Calu3 (cell line): Measurements from ENCODE around the gene OBSCN. TPM values are rescaled to one million over a fixed set of nuclear protein-coding genes. Genes with fewer than 3 reads are reported as not detected.

Source experiments
- BruUV-seq: library from RNA; stranded (reverse); fragments of 400-500 nt; replicated peaks from 2 replicates; lab custom pipeline; 2021; lab: Mats Ljungman, UMichigan
- CTCF ChIA-PET: fragments of 300-600 bp; sonication (Branson Sonifier 250); formaldehyde crosslinking; loops from one replicate; lab custom pipeline; 2022; ENCODE audit warnings: antibody characterized with exemption; lab: Charles Lee
- DNase-seq: peaks from one replicate; pipeline ENCODE4 v3.0.0; 2022
- H3K27ac Mint-ChIP-seq: one replicate; pipeline ENCODE4 v1.8.0; 2022; ENCODE audit warnings: mixed read lengths; ENCODE audit not compliant: unreplicated experiment
- H3K27me3 Mint-ChIP-seq: one replicate; pipeline ENCODE4 v1.8.0; 2022; ENCODE audit warnings: mixed read lengths; ENCODE audit not compliant: unreplicated experiment
- H3K36me3 Mint-ChIP-seq: one replicate; pipeline ENCODE4 v1.8.0; 2022; ENCODE audit warnings: mild to moderate bottlenecking, moderate library complexity, mixed read lengths; ENCODE audit not compliant: insufficient read depth, unreplicated experiment
- H3K4me1 Mint-ChIP-seq: one replicate; pipeline ENCODE4 v1.8.0; 2022; ENCODE audit warnings: mild to moderate bottlenecking, low read depth, mixed read lengths; ENCODE audit not compliant: unreplicated experiment
- H3K4me3 Mint-ChIP-seq: one replicate; pipeline ENCODE4 v1.8.0; 2022; ENCODE audit warnings: mild to moderate bottlenecking, low read depth, moderate library complexity, mixed read lengths; ENCODE audit not compliant: unreplicated experiment
- H3K9me3 Mint-ChIP-seq: one replicate; pipeline ENCODE4 v1.8.0; 2022; ENCODE audit warnings: low read depth, mixed read lengths; ENCODE audit not compliant: unreplicated experiment
- intact Hi-C: fragments of 100-400 bp; cut with micrococcal nuclease; formaldehyde crosslinking; loops from one replicate; pipeline ENCODE4 v1.10.0; 2022; ENCODE audit not compliant: unreplicated experiment
- total RNA-seq: library from RNA; stranded (reverse); gene quantifications from 2 replicates; pipeline ENCODE4 v1.2.3, GENCODE V29; 2022
- TF ChIP-seq, protein P1 (sequence below): fragments of 200-600 bp; IDR thresholded peaks from one replicate; pipeline ENCODE4 v1.8.0; 2022; ENCODE audit warnings: antibody characterized with exemption; ENCODE audit not compliant: unreplicated experiment

OBSCN gene
- total RNA-seq, 1 experiment from 2014 or later = 19.5 TPM

- CTCF ChIA-PET = no interaction called here
- no peaks in the 10 kb centered on the region for H3K9me3 Mint-ChIP-seq
- no peak for DNase-seq
- TF ChIP-seq, protein P1, sequence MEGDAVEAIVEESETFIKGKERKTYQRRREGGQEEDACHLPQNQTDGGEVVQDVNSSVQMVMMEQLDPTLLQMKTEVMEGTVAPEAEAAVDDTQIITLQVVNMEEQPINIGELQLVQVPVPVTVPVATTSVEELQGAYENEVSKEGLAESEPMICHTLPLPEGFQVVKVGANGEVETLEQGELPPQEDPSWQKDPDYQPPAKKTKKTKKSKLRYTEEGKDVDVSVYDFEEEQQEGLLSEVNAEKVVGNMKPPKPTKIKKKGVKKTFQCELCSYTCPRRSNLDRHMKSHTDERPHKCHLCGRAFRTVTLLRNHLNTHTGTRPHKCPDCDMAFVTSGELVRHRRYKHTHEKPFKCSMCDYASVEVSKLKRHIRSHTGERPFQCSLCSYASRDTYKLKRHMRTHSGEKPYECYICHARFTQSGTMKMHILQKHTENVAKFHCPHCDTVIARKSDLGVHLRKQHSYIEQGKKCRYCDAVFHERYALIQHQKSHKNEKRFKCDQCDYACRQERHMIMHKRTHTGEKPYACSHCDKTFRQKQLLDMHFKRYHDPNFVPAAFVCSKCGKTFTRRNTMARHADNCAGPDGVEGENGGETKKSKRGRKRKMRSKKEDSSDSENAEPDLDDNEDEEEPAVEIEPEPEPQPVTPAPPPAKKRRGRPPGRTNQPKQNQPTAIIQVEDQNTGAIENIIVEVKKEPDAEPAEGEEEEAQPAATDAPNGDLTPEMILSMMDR = no peak
- H3K36me3 Mint-ChIP-seq = peaks cover 31% of the 10 kb centered on the region
- H3K4me1 Mint-ChIP-seq = no peaks in the 10 kb centered on the region
- H3K4me3 Mint-ChIP-seq = no peak overlapping the region
- BruUV-seq = no TSS peak
- intact Hi-C loops = loop anchor here (10.0 kb wide), 1 partner anchor 135 kb away; no protein-coding TSS in a partner anchor
- H3K27me3 Mint-ChIP-seq = peaks cover 35% of the 10 kb centered on the region
- no peak overlapping the region for H3K27ac Mint-ChIP-seq
These were observed 1.8 kb downstream of the OBSCN start for GRCh38 chr1:228209657-228210056.

- Mint-ChIP-seq H3K27me3 (peaks cover 30% of the 10 kb centered on the region), H3K4me1 (no peaks in the 10 kb centered on the region), H3K9me3 (no peaks in the 10 kb centered on the region), H3K4me3 (no peak overlapping the region), H3K27ac (no peak overlapping the region), H3K36me3 (peaks cover 34% of the 10 kb centered on the region)
- no TSS peak for BruUV-seq
- intact Hi-C loops = loop anchor here (10.0 kb wide), 1 partner anchor 135 kb away; no protein-coding TSS in a partner anchor
- CTCF ChIA-PET = no interaction called here
- TF ChIP-seq, protein P1 = no peak
- DNase-seq = no peak
These were observed 2.3 kb downstream of the OBSCN start for GRCh38 chr1:228210076-228210651.

DNA sequence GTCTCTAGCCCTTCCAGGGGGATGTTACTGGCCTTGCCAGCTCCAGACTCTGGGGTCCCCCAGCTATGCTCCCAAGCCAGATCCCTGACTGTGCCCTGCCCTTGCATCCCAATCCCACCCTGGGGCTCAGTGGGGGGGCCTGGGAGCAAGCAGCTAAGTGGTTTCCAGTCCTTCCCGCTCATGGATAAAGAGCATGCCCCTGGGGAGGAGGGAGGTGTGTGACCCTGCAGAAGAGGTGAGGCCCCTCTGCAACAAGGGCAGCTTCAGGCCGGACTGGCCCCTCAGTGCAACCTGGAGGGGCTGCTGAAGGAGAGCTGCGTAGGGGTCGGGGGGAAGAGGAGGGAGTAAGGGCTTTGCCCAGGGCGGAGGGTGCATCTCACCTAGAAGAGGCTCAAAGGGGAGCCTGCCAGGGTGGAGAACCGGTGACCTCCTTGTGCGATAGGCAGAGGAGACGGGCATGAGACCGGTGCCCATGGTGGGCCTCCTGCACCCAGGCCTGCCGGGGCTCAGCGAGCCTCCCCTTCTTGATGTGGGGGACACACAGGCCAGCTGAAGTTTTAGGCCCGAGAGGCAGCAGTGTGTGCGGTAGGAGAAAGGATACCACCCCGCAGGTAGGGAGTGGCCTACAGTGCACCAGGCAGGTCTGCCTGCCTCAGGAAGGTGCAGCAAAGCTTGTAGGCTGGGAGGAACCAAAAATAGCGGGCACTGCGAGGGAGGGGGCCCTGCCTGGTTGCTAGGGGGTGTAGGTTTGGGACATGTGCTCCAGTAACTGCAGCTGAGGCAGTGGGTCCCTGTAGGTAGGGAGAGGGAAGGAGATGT, 3.1 kb downstream of the OBSCN start:
- BruUV-seq = no TSS peak
- no peak for DNase-seq
- H3K27ac Mint-ChIP-seq = no peak overlapping the region
- H3K4me1 Mint-ChIP-seq = no peaks in the 10 kb centered on the region
- TF ChIP-seq, protein P1 = no peak
- CTCF ChIA-PET = no interaction called here
- intact Hi-C loops = loop anchor here (10.0 kb wide), 1 partner anchor 134 kb away; no protein-coding TSS in a partner anchor
- no peaks in the 10 kb centered on the region for H3K9me3 Mint-ChIP-seq
- H3K27me3 Mint-ChIP-seq = peaks cover 23% of the 10 kb centered on the region
- H3K36me3 Mint-ChIP-seq = peaks cover 34% of the 10 kb centered on the region
- H3K4me3 Mint-ChIP-seq = peak overlapping the region; percentile 39

DNA sequence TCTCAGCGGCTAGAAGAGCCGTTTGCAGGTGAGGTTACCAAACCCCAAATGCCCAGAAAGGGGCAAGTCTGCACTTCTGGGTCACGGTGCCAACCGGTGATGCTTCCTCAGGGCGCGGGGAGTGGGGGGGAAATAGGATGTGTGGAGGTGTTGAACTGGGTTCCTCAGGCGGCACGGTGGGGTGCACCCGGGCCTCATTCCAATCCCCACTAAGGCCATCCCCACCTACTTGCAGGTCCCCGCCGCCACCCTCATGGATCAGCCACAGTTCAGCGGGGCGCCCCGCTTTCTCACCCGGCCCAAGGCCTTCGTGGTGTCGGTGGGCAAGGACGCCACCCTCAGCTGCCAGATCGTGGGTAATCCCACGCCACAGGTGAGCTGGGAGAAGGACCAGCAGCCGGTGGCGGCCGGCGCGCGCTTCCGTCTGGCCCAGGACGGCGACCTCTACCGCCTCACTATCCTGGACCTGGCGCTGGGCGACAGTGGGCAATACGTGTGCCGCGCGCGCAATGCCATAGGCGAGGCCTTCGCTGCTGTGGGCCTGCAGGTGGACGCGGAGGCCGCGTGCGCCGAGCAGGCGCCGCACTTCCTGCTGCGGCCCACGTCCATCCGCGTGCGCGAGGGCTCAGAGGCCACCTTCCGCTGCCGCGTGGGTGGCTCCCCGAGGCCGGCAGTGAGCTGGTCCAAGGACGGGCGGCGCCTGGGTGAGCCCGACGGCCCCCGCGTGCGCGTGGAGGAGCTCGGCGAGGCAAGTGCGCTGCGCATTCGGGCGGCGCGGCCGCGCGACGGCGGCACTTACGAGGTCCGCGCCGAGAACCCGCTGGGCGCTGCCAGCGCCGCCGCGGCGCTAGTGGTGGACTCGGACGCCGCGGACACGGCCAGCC, 3.9 kb downstream of the OBSCN start:
- CTCF ChIA-PET = interaction anchor here (1.0 kb wide), 1 partner anchor 212 kb away, joined by 3 read pairs; no protein-coding TSS in a partner anchor
- intact Hi-C loops = loop anchor here (10.0 kb wide), 1 partner anchor 133 kb away; no protein-coding TSS in a partner anchor
- peak overlapping the region; percentile 39 for H3K4me3 Mint-ChIP-seq
- peaks cover 14% of the 10 kb centered on the region for H3K27me3 Mint-ChIP-seq
- no peaks in the 10 kb centered on the region for H3K9me3 Mint-ChIP-seq
- H3K36me3 Mint-ChIP-seq = peaks cover 34% of the 10 kb centered on the region
- BruUV-seq = no TSS peak
- no peak overlapping the region for H3K27ac Mint-ChIP-seq
- TF ChIP-seq, protein P1 = no peak
- DNase-seq = no peak
- H3K4me1 Mint-ChIP-seq = no peaks in the 10 kb centered on the region
